ACC112 (cell line): ENCODE results near the gene ARHGEF3.

ENCODE experiments used
- H2AFZ ChIP-seq: fragments of 200-600 bp; sonication (generic); one replicate; pipeline ENCODE4 v1.6.0; 2017; ENCODE audit warnings: antibody characterized with exemption, low read length; ENCODE audit not compliant: unreplicated experiment
- H3K27ac ChIP-seq: fragments of 200-600 bp; sonication (generic); 2 replicates; pipeline ENCODE4 v1.5.1; 2014; ENCODE audit warnings: low read depth, mild to moderate bottlenecking, antibody characterized with exemption, low read length, moderate library complexity
- H3K27me3 ChIP-seq: fragments of 200-600 bp; sonication (generic); 2 replicates; pipeline ENCODE4 v1.6.1; 2014; ENCODE audit warnings: mild to moderate bottlenecking, antibody characterized with exemption, low read length, moderate library complexity, mixed read lengths; ENCODE audit not compliant: insufficient read depth
- H3K36me3 ChIP-seq: fragments of 200-600 bp; sonication (generic); 2 replicates; pipeline ENCODE4 v1.6.1; 2016; ENCODE audit warnings: mild to moderate bottlenecking, antibody characterized with exemption, low read length, moderate library complexity, mixed read lengths; ENCODE audit not compliant: insufficient read depth
- H3K4me1 ChIP-seq: fragments of 200-600 bp; sonication (generic); one replicate; pipeline ENCODE4 v1.6.1; 2016; ENCODE audit warnings: low read length, mixed read lengths; ENCODE audit not compliant: insufficient read depth, unreplicated experiment, control insufficient read depth
- H3K4me3 ChIP-seq: fragments of 200-600 bp; sonication (generic); 2 replicates; pipeline ENCODE4 v1.5.1; 2014; ENCODE audit warnings: mild to moderate bottlenecking, low read depth, low read length
- H3K79me2 ChIP-seq: fragments of 200-600 bp; sonication (generic); one replicate; pipeline ENCODE4 v1.6.0; 2016; ENCODE audit warnings: low read length; ENCODE audit not compliant: control insufficient read depth, unreplicated experiment, insufficient read depth

Gene ARHGEF3

DNA sequence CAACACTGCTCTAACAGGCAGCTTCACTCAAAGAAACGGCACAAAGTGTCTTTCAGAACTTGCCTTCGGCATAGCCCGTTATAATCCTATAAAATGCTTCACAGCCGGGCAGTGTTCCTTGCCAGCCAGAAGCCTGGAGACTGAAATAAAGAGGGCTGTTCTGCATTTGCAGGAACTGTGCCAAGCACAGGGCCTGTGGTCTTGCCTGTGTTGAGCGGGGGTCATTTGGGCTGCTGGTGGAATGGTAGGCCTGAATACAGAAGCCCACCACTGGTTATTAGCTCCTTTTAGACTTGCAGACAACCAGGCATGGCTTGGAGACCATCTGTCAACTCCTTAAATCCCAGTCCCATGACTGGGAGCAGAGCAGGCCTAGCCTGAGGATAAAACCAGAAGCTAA lies 4.7 kb upstream of the ARHGEF3 start:
- Histone ChIP-seq H3K4me1 (no peaks in the 10 kb centered on the region), H3K27ac (no peak overlapping the region), H3K4me3 (no peak overlapping the region), H3K36me3 (no peaks in the 10 kb centered on the region), H2AFZ (no peak overlapping the region), H3K79me2 (no peaks in the 10 kb centered on the region), H3K27me3 (no peaks in the 10 kb centered on the region)

- Histone ChIP-seq H3K4me3 (peak overlapping the region; percentile 86), H2AFZ (peak overlapping the region; percentile 89), H3K79me2 (no peaks in the 10 kb centered on the region), H3K27me3 (no peaks in the 10 kb centered on the region), H3K36me3 (no peaks in the 10 kb centered on the region), H3K27ac (no peak overlapping the region), H3K4me1 (peaks cover 11% of the 10 kb centered on the region)
Observed at GRCh38 chr3:56802790-56803189, 1.0 kb upstream of the ARHGEF3 start.

GRCh38 chr3:56802378-56802745 lies 613 bp upstream of the ARHGEF3 start:
- Histone ChIP-seq H3K4me3 (peak overlapping the region; percentile 86), H3K4me1 (peaks cover 11% of the 10 kb centered on the region), H3K79me2 (no peaks in the 10 kb centered on the region), H3K36me3 (no peaks in the 10 kb centered on the region), H3K27me3 (no peaks in the 10 kb centered on the region), H3K27ac (no peak overlapping the region), H2AFZ (peak overlapping the region; percentile 89)

DNA sequence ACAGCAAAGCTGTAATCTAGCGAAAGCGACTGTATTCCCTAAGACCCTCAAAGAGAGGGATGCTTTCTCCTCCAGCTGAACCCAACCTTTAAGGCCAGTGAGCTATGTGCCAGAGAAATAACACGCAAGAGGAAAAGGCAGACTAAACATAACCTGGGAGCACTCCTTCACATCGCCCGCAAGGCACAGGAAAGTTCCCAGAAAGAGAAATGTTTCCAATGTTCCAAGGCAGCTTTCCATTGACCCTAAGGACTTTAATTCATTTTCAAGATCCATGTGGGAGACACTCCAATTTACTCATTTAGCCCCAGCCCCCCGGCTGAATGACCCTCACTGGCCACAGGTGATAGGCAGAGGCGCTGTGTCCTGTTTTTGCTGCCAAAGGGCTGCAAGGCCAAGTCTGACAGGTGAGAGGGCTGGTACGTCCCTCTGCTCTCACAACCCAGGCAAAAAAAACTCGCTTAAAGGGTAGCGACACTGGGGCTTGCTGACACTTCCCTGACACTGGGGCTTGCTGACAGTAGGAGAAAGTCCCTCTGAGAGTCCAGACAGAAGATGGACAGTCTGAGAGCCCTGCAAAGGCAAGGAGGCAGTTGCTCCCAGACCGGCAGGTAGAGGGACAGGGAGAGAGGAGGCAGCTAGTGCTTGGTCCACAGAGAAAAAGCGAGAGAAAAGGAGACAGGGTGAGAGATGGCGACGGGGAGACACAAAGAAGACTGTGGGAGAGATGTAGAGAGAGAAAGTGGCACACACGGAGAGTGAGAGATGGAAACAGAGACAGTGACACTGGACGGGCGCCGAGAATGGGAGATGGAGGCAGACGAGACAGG lies 702 bp downstream of the ARHGEF3 start:
- Histone ChIP-seq H3K79me2 (no peaks in the 10 kb centered on the region), H3K27me3 (no peaks in the 10 kb centered on the region), H3K27ac (no peak overlapping the region), H2AFZ (peak overlapping the region; percentile 93), H3K4me1 (peaks cover 16% of the 10 kb centered on the region), H3K4me3 (peak overlapping the region; percentile 86), H3K36me3 (no peaks in the 10 kb centered on the region)

DNA sequence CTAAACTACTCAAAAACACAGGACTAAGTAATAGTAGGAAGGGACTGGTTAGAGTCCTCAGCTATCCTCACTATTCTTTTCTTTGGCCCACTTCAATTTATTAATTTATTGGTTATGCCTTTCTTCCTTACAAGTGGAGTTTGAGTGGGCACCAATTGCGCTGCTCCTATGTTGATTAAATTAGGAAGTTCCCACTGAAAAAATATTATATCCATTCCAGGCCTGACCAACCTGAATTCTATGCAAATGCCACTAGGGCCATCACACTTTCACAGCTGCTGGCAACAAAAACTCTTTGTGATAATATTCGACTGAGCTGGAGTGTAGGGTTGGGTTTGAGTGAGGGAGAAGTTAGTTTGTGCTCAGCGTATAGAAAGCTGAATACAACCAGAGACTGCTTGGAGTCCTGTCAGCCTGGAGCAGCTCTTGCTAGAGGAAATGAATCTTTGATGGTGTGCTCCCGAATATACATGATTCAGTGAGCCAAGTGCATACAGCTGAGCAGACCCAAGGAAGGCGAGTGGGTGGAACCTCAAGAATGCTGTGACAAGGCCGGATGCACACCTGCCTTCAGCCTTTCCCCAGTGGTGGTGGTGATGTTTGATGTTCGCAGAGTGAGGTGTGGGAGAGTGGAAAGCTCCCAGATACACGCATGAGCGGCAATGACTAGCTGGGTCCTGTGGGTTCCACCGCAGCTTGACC lies 1.5 kb downstream of the ARHGEF3 start:
- no peaks in the 10 kb centered on the region for H3K79me2 ChIP-seq
- peaks cover 20% of the 10 kb centered on the region for H3K4me1 ChIP-seq
- no peak overlapping the region for H2AFZ ChIP-seq
- no peaks in the 10 kb centered on the region for H3K27me3 ChIP-seq
- no peaks in the 10 kb centered on the region for H3K36me3 ChIP-seq
- H3K27ac ChIP-seq, result no peak overlapping the region
- no peak overlapping the region; the same call in 1 of the 2 replicates for H3K4me3 ChIP-seq

GRCh38 chr3:56799251-56799882 lies 2.4 kb downstream of the ARHGEF3 start:
- H3K4me1 ChIP-seq, result peaks cover 20% of the 10 kb centered on the region
- no peaks in the 10 kb centered on the region for H3K79me2 ChIP-seq
- no peaks in the 10 kb centered on the region for H3K36me3 ChIP-seq
- H2AFZ ChIP-seq, result no peak overlapping the region
- H3K27ac ChIP-seq, result no peak overlapping the region
- H3K27me3 ChIP-seq, result no peaks in the 10 kb centered on the region
- no peak overlapping the region for H3K4me3 ChIP-seq

DNA sequence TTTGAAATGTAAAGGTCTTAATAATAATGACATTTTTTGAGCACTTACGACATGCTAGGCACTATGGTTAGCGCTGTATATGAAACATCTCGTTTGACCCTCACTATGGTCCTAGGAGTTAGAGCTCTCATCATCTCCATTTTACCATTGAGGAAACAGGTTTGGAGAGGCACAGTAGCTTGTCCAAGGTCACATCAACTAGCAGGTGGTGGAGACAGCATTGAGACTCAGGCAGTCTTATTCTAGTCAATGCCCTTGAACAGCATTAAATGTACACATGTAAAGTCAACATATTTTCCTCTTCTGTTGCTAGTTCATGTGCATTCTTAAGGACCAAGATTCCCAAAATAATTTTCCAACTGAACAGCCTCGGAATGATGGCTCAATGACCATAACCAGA lies 4.8 kb downstream of the ARHGEF3 start:
- Histone ChIP-seq H3K79me2 (no peaks in the 10 kb centered on the region), H2AFZ (no peak overlapping the region), H3K27ac (no peak overlapping the region), H3K27me3 (no peaks in the 10 kb centered on the region), H3K4me1 (peaks cover 20% of the 10 kb centered on the region), H3K36me3 (no peaks in the 10 kb centered on the region), H3K4me3 (no peak overlapping the region)

DNA sequence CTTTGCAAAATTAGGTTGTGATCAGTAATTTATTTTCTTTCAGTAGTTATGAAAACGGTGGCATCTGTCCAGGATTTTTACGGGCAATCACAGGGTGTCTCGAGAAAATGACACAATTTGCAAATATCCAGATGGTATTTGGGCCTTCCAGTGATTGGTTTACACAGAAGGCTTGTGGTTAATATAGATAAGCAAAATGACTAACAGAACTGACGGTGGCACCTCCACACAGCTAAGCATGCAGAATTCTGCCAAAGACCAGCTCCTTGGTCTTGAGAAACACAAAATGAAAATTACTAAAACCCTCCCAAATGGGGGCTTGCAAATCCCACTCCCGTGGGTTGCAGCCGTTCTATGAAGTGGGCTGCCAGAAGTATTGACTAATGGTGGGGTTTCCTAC lies 5.5 kb downstream of the ARHGEF3 start:
- Histone ChIP-seq H3K79me2 (no peaks in the 10 kb centered on the region), H3K27ac (no peak overlapping the region), H3K27me3 (no peaks in the 10 kb centered on the region), H2AFZ (no peak overlapping the region), H3K4me1 (peaks cover 19% of the 10 kb centered on the region), H3K4me3 (no peak overlapping the region), H3K36me3 (no peaks in the 10 kb centered on the region)

- Histone ChIP-seq H2AFZ (no peak overlapping the region), H3K36me3 (no peaks in the 10 kb centered on the region), H3K4me3 (no peak overlapping the region), H3K79me2 (no peaks in the 10 kb centered on the region), H3K27me3 (no peaks in the 10 kb centered on the region), H3K27ac (no peak overlapping the region), H3K4me1 (peaks cover 16% of the 10 kb centered on the region)
Observed at GRCh38 chr3:56795829-56796185, 5.9 kb downstream of the ARHGEF3 start.

DNA sequence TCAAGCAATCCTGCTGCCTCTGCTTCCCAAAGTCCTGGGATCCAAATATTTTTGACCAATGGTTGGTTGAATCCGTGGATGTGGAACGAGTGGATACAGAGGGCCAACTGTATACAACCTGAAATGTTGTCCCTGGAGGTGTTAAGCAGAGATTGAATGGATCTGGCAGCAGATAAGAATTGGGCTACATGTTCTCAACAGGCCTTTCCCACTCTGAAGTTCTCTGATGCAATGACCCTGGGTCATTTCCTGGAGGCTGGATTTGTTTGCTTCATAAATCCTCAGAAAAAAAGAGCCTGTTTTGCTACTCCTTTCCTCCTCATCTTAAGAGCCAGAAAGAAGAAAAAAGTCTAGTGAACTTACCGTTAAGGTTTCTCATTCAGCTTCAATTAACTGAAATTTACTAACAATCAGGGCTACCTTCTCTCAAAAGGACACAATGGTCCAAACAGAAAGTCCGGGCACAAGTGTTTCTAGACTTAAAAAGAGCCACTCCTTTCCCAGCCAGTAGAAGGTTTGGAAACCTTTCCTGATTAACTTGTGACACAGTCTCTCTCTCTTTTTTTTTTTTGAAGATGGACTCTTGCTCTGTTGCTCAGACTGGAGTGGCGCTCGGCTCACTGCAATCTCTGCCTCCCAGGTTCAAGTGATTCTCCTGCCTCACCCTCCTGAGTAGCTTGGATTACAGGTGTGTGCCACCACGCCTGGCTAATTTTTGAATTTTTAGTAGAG lies 6.5 kb downstream of the ARHGEF3 start:
- H3K27me3 ChIP-seq, result no peaks in the 10 kb centered on the region
- no peaks in the 10 kb centered on the region for H3K79me2 ChIP-seq
- H3K27ac ChIP-seq, result 0 out of 2 replicates have a peak overlapping the region, but pooled peaks have one; percentile 6
- H3K36me3 ChIP-seq, result no peaks in the 10 kb centered on the region
- no peak overlapping the region for H3K4me3 ChIP-seq
- peaks cover 16% of the 10 kb centered on the region for H3K4me1 ChIP-seq
- no peak overlapping the region for H2AFZ ChIP-seq
